Ramos (cell line): ENCODE results near the gene RNF217.
"Not testable (repeated sequence)": the region's sequence is repeated elsewhere in the genome, so short reads cannot be mapped to it uniquely, and the experiment has no call there.

Experiments used
- in situ Hi-C: fragments of 300-500 bp; cut with MboI; formaldehyde crosslinking; loops from one replicate; pipeline ENCODE4 v1.14.3; 2022; ENCODE audit warnings: low sequenced_read_pairs; ENCODE audit not compliant: unreplicated experiment

RNF217 gene

GRCh38 chr6:124961777-124962638 is at the start of gene RNF217:
Gene RNF217 (plus strand): TSS chr6:124962437. CDS start chr6:124962545, 108 bp downstream.
- in situ Hi-C loops: no loop called here

GRCh38 chr6:124913056-124913455 is 49.2 kb upstream of the RNF217 start:
- in situ Hi-C loops: no loop called here

GRCh38 chr6:124917769-124918168 is 44.5 kb upstream of the RNF217 start:
- in situ Hi-C loops: no loop called here

- in situ Hi-C loops: not testable (repeated sequence)
Observed at GRCh38 chr6:124919703-124920102, 42.5 kb upstream of the RNF217 start.

GRCh38 chr6:124924333-124924759 is 37.9 kb upstream of the RNF217 start:
- in situ Hi-C loops: no loop called here

- in situ Hi-C loops: no loop called here
Observed at GRCh38 chr6:124926435-124926834, 35.8 kb upstream of the RNF217 start.

- in situ Hi-C loops: no loop called here
Observed at GRCh38 chr6:124927806-124928205, 34.4 kb upstream of the RNF217 start.

GRCh38 chr6:124928851-124929250 is 33.4 kb upstream of the RNF217 start:
- in situ Hi-C loops: no loop called here

- in situ Hi-C loops: no loop called here
Observed at GRCh38 chr6:124937645-124938044, 24.6 kb upstream of the RNF217 start.

GRCh38 chr6:124941259-124941658 is 21.0 kb upstream of the RNF217 start:
- in situ Hi-C loops: no loop called here

- in situ Hi-C loops: no loop called here
Observed at GRCh38 chr6:124943658-124944057, 18.6 kb upstream of the RNF217 start.

GRCh38 chr6:124947971-124948451 is 14.2 kb upstream of the RNF217 start:
- in situ Hi-C loops: no loop called here

GRCh38 chr6:124949706-124950105 is 12.5 kb upstream of the RNF217 start:
- in situ Hi-C loops: no loop called here

- in situ Hi-C loops: no loop called here
Observed at GRCh38 chr6:124953808-124954207, 8.4 kb upstream of the RNF217 start.

- in situ Hi-C loops: no loop called here
Observed at GRCh38 chr6:124955108-124955856, 7.0 kb upstream of the RNF217 start.

GRCh38 chr6:124956018-124956417 is 6.2 kb upstream of the RNF217 start:
- in situ Hi-C loops: no loop called here

- in situ Hi-C loops: no loop called here
Observed at GRCh38 chr6:124958149-124958548, 4.1 kb upstream of the RNF217 start.

- in situ Hi-C loops: no loop called here
Observed at GRCh38 chr6:124958759-124959354, 3.4 kb upstream of the RNF217 start.

- in situ Hi-C loops: no loop called here
Observed at GRCh38 chr6:124960757-124961463, 1.3 kb upstream of the RNF217 start.

- in situ Hi-C loops: no loop called here
Observed at GRCh38 chr6:124961464-124961776, 817 bp upstream of the RNF217 start.
